ENCODE data around the gene IVL.

The IVL gene

GRCh38 chr1:152954436-152954835 is 46.1 kb downstream of the IVL start:
- DNase-seq: no peak

GRCh38 chr1:152957561-152957960 is 49.2 kb downstream of the IVL start:
- DNase-seq: no peak

- no peak for DNase-seq
Measured at GRCh38 chr1:152959273-152959672, 50.9 kb downstream of the IVL start.

- no peak for DNase-seq
Measured at GRCh38 chr1:152959801-152960451, 51.6 kb downstream of the IVL start.

- DNase-seq: no peak
Measured at GRCh38 chr1:152960452-152961044, 52.2 kb downstream of the IVL start.

Measured in activated naive CD4-positive, alpha-beta T cell (primary cell).